GM19397 (cell line): Measurements from ENCODE around the gene HEATR9.
A peak's percentile ranks its signal among the peaks of the same experiment; 100 is the strongest.

Experiments used
- ATAC-seq: cut with Tn5 transposase; IDR thresholded peaks from one replicate; pipeline ENCODE4 v1.9.1; 2021; ENCODE audit warnings: mild to moderate bottlenecking, moderate library complexity; ENCODE audit not compliant: unreplicated experiment

The HEATR9 gene

DNA sequence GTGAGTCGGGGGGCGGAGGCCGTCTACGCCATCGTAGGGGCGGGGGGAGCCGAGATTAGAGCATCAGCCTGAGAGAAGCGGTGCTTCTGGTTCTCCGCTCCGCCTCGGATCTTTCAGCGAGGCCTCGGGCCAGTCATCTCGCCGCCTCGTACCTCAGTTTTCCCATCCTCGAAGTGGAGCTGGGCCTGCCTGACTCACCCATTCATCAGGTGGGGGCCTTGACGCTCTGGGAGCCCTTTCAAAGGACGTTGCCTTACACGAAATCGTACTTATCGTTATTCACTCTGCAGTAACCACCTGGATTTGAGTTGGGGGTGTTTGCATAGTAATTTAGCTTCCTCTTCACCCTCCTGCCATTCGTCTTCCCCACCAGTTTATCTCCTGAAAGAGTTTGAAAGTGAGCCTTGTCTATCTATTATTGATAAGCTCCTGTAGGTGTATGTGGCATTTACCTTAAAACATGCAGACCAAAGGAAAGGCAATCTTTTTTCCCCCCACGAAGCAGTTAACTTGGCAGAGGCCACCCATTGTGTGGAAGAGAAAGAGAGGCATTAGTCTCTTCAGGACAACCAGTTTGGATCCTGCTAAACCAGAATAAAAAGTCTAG is 58.7 kb downstream of the HEATR9 start:
- no peak for ATAC-seq

DNA sequence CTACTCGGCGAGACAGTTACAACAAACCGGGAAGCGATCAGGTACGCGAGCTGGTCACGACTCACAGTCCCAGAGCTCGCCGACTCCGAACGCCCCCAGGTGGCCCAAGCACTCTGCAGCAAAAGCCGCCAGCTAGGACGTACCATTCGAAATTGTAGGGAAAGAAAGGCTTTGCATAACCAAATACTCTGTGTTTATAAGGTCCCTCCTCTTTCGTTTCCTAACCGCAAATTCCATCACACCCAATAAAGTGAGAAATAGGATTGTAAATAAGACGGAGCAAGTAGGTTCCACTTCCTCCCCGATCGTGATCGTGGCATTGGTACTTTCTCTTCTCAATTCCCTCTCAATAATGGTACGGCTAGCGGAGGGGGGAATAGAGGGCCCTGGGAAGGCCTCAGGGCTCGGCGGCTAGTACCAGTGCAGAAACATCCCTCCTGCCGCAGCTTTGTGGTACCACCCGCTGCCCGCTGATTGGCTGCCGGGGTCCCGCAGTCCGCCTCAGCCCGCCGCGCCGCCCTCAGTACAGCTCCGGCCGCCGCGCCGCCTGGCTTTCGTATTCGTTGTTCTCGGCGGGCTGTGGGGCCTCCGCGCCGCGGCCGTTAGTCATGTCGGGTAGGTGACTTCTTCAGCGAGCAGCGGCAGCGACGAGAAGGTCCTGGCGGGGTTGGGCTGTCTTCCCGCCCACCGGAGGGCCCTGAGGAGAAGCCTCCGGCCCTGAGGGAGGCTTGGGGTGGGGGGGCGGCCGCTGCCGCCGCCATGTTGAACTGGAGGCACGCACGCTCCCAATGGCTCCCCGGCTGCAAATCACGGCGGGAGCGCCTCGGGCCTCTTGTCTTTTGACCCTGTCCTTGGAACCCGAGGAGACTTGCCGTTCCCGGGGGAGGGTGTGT is 59.5 kb downstream of the HEATR9 start, which contains the start of gene TAF15:
TAF15 (plus strand) TSS at position 523 of the 893 bp plus-strand sequence; CDS start at position 609, 86 bp downstream.
- ATAC-seq: peak; percentile 93

DNA sequence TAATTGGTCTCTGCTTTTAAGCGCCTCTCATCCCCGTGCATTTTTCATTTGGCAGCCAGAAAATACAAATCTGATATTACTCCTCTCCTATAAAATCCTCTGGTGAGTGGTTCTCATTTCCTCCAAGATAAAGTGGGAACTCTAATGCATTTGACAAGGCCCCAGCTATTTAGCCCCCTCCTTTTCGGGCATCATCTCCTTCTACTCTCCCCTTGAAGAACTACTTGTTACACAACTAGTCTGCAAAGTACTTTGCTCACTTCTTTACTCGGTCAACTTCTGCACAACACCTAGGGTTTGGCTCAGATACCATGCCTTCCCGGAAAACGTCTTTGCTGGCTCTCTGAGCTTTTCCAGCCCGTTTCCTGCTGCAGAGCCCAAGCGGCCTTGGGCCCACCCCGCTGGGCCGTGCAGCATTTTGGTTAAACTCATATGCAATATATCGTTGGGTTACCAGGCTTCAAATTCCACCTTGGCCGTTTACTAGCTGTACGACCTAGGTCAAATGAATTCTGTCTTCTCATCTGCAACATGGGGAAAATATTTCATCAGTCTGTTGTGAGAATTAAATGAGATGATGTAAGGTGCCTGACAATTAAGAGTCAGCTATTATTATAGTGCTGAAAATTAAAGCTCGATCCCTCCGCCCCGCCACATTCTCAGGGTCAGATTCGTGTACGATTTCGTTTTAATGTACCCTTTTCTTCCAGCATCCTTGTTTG is 60.3 kb downstream of the HEATR9 start:
- ATAC-seq: no peak

DNA sequence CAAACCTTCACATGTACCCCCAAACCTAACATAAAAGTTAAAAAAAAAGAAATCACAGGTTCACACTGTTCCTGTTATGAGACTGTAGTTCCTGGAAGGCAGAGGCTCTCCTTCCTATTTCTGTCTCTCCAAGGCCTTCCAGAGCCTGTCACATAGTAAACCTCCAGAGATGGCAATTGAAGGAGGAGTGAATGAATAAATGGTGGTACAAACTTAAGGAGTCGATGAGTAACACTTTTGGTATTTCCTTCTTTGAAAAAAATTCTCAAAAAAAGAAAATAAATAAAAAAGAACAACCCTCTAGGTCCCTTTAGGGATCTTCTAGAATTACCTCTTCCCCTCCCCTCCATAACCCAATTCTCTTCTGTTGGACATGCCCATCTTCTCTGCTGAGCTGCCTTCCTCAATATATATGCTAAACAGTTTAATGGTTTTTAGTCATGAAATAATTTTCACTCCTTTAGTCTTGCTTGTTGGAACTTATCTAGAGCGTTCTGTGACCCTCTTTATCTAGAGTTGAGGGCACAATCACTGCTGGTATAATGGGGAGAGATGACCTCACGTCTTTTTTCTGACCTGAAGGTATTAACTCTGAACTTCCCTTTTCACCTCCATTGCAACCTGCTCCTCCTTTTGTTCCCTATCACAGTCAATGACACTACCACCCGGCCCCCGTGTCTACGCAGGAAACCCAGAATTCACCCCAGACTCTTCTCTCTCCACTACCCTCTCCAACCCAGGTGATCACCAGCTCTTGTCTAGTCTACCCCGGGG is 61.1 kb downstream of the HEATR9 start:
- ATAC-seq: no peak
